Liver (tissue), 3 donors: Measurements from ENCODE around the gene CARD9.

ENCODE experiments used
- CTCF ChIP-seq: fragments of 150-350 bp; IDR thresholded peaks from 2 replicates; pipeline ENCODE4 v1.5.1; 2017; ENCODE audit warnings: improper control_type of control experiment, low read depth, low read length; ENCODE audit not compliant: missing input control
- EGR1 ChIP-seq, 2 donors: IDR thresholded peaks; 2 replicates each; pipeline ENCODE4 v1.6.1; 2016 to 2018; ENCODE audit warnings: antibody characterized with exemption in 2 of 2, low read depth in 2 of 2
- NR2F2 ChIP-seq: IDR thresholded peaks from 2 replicates; pipeline ENCODE4 v1.6.1; 2016; ENCODE audit warnings: antibody characterized with exemption
- REST ChIP-seq: IDR thresholded peaks from 2 replicates; pipeline ENCODE4 v1.6.1; 2016; ENCODE audit warnings: antibody characterized with exemption, mild to moderate bottlenecking
- donor health status: healthy.
- donor health status: healthy.

GRCh38 chr9:136372006-136372405 is 1.5 kb downstream of the CARD9 start:
- TF ChIP-seq CTCF: no peak
- TF ChIP-seq EGR1 (IDR thresholded peaks at IDR 0.05; ENCODE audit: low read depth in 2 of 2): no peak
- no peak for TF ChIP-seq NR2F2
- no peak for TF ChIP-seq REST
